AG04450 (cell line): Measurements from ENCODE around the gene SUCLA2. TPM values are rescaled to one million over a fixed set of nuclear protein-coding genes. Genes with fewer than 3 reads are reported as not detected.

Source experiments
- CTCF ChIA-PET: fragments of 300-600, 350-600 bp; formaldehyde crosslinking; extraction: SDS; loops from one replicate; lab custom pipeline; 2022; ENCODE audit warnings: antibody characterized with exemption, inconsistent platforms; lab: Charles Lee
- POLR2A ChIA-PET: fragments of 350-600 bp; formaldehyde crosslinking; extraction: SDS; loops from one replicate; lab custom pipeline; 2021; ENCODE audit warnings: antibody characterized with exemption, inconsistent platforms; lab: Yijun Ruan, JAX
- DNase-seq: peaks from one replicate; pipeline ENCODE4 v3.0.0-alpha.2; 2011; ENCODE audit warnings: low read depth, low spot score
- H3K27ac ChIP-seq: one replicate; pipeline ENCODE4 v1.5.1; 2012; ENCODE audit warnings: low read depth, low read length, control low read depth
- H3K27me3 ChIP-seq: one replicate; pipeline ENCODE4 v1.6.0; 2012; ENCODE audit warnings: low read length; ENCODE audit not compliant: control insufficient read depth, insufficient read depth
- H3K4me3 ChIP-seq: 2 replicates; pipeline ENCODE4 v1.5.1; 2011; ENCODE audit warnings: mild to moderate bottlenecking, low read depth, low read length, control low read depth
- H3K9me3 ChIP-seq: 2 replicates; pipeline ENCODE4 v1.5.1; 2012; ENCODE audit warnings: low read length; ENCODE audit not compliant: control insufficient read depth, insufficient read depth
- polyA minus RNA-seq: library from RNA; depleted of rRNA, polyadenylated mRNA; stranded (reverse); fragments of >200 nt; gene quantifications from 2 replicates; pipeline ENCODE4 v1.2.3, GENCODE V29; 2011; rRNA and poly(A)+ RNA removed
- polyA plus RNA-seq: library from polyadenylated mRNA; depleted of rRNA; stranded (reverse); fragments of >200 nt; gene quantifications from 2 replicates; pipeline ENCODE4 v1.2.3, GENCODE V29; 2011; rRNA removed
- TF ChIP-seq, protein P1 (sequence below): IDR thresholded peaks from 2 replicates; pipeline ENCODE4 v1.5.1; 2011; ENCODE audit warnings: low read depth, low read length, control low read depth, inconsistent platforms

Gene SUCLA2
- 50.7 and 63.5 TPM in 2 replicates for polyA plus RNA-seq
- polyA minus RNA-seq, result 12.0 and 24.4 TPM in 2 replicates

DNA sequence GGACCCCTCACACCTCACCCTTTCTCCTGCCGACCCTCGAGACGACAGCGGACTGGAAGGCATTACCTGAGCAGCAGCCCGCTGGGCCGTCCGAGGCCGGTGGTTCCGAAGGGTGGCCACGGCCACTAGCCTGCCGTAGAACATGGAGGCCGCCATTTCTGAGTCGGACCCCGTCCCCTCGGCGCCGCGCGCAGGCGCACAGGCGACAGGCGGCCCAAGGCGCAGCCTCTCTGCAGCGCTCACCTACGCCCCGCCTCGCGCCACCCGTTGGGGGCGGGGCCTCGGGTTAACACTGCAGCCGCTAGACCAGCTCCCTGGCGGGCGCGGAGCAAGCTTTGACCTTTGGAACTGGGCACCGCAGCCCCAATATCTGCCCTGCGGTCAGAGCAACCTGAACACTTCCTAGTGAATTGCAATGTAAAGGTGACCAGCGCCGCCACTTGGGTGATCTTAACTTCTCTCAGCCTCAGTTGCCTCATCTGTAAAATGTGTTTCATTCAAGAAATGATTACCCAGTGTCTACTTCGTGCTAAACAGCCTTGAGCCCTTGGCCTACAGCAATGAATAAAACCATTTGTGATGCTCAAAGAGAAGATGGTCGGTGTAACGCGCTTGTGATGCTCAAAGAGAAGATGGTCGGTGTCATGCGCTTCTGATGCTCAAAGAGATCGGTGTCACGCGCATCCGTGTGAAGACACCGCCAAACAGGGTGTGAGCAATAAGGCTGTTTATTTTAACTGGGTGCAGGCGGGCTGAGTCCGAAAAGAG is at the start of gene SUCLA2:
TSS of gene SUCLA2 (minus strand) at position 160 of the 768 bp plus-strand sequence. CDS start at position 156, 4 bp downstream.
- Histone ChIP-seq H3K4me3 (peak within 1 kb of the TSS; percentile 100), H3K9me3 (peaks cover 3% of the 10 kb centered on the region; the same call in 1 of the 2 replicates), H3K27ac (peak within 1 kb of the TSS; percentile 65), H3K27me3 (no peaks in the 10 kb centered on the region)
- DNase-seq, result peak; percentile 65
- CTCF ChIA-PET, result interaction anchor here (0.9 kb wide), 1 partner anchor 37 kb away, joined by 4 read pairs; the partner anchor contains the start of gene NUDT15
- POLR2A ChIA-PET, result interaction anchor here (0.9 to 1.0 kb wide), 2 partner anchors 36 to 71 kb away, joined by 3 to 5 read pairs; partner anchors contain the start of gene NUDT15
- TF ChIP-seq, protein P1, sequence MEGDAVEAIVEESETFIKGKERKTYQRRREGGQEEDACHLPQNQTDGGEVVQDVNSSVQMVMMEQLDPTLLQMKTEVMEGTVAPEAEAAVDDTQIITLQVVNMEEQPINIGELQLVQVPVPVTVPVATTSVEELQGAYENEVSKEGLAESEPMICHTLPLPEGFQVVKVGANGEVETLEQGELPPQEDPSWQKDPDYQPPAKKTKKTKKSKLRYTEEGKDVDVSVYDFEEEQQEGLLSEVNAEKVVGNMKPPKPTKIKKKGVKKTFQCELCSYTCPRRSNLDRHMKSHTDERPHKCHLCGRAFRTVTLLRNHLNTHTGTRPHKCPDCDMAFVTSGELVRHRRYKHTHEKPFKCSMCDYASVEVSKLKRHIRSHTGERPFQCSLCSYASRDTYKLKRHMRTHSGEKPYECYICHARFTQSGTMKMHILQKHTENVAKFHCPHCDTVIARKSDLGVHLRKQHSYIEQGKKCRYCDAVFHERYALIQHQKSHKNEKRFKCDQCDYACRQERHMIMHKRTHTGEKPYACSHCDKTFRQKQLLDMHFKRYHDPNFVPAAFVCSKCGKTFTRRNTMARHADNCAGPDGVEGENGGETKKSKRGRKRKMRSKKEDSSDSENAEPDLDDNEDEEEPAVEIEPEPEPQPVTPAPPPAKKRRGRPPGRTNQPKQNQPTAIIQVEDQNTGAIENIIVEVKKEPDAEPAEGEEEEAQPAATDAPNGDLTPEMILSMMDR, result no peak; the same call in 1 of the 2 replicates

DNA sequence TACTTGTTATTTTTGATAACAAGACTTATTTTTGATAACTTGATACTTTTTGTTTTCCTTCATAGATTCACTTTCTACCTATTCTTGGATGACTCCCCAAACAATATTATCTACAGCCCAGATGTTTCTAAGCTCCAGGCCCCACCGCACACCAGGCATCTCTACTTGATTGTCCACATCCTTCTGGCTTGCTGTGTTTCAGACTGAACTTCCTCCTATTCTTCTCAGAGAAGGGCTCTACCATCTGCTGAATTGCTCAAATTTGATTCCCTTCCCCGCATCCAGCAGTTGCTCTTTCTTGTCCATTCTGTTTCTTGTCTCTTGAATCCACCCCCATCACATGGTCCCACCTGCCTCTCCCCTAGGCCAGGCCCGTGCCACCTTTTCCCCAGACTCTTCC is 49.5 kb upstream of the SUCLA2 start:
- Histone ChIP-seq H3K27ac (no peak overlapping the region), H3K9me3 (no peaks in the 10 kb centered on the region), H3K4me3 (no peak overlapping the region), H3K27me3 (no peaks in the 10 kb centered on the region)
- ChIA-PET CTCF (interaction anchor here (1.6 kb wide), 1 partner anchor 13 kb away, joined by 5 read pairs; the partner anchor contains the start of gene NUDT15), POLR2A (no interaction called here)
- TF ChIP-seq, protein P1, result no peak
- DNase-seq, result no peak

DNA sequence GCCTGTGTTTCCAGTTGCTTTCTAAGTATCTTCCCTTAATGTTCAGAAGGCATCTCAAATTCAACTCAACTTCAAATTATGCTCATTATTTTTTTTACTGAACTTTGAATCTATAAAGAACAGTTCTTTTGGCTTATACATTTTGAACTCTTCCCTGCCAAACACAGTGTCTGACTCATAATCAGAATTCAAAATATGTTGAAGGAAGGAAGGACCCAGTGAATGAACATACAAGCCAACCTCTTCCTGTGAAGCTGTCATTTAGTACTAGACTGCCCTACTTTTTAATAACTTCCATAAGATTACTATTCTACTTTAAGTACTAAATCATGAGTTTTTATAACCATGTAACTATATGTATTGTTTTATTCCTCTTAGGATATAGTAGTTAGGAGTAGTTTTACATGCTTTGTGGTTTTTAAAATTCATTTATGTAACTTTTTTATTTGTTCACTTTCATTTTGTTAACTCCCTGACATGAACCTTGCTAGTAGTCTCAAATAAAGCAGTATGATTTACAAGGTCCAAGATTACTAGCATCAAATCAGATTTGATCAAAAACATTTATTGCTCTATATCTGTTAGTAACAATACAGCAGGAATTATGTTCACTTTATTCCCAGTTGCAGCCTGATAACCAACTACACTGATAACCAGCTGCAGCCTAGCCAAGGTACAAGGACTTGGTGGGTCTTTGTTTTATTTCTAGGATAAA is 42.9 kb upstream of the SUCLA2 start:
- no peaks in the 10 kb centered on the region; the same call in 1 of the 2 replicates for H3K9me3 ChIP-seq
- POLR2A ChIA-PET, result no interaction called here
- no peak overlapping the region for H3K4me3 ChIP-seq
- peak overlapping the region; percentile 25 for H3K27ac ChIP-seq
- TF ChIP-seq, protein P1, result no peak
- CTCF ChIA-PET, result no interaction called here
- DNase-seq, result peak; percentile 10
- no peaks in the 10 kb centered on the region for H3K27me3 ChIP-seq

- Histone ChIP-seq H3K27me3 (no peaks in the 10 kb centered on the region), H3K4me3 (no peak overlapping the region), H3K9me3 (no peaks in the 10 kb centered on the region; the same call in 1 of the 2 replicates), H3K27ac (no peak overlapping the region)
- TF ChIP-seq, protein P1, result no peak
- ChIA-PET CTCF (no interaction called here), POLR2A (no interaction called here)
- no peak for DNase-seq
Measured at GRCh38 chr13:48042894-48043293, 41.8 kb upstream of the SUCLA2 start.
